ENCODE data around the gene TTLL11.

- TF ChIP-seq CTCF (IDR thresholded peaks at IDR 0.05) (no peak), ZFX (IDR thresholded peaks at IDR 0.05; ENCODE audit: borderline replicate concordance) (no peak)
These were observed 26.0 kb upstream of the TTLL11 start for GRCh38 chr9:122119166-122119521.

Measured in 22Rv1 (cell line).